Small intestine (tissue), 7 donors: ENCODE results near the gene ZNF407. TPM values are rescaled to one million over a fixed set of nuclear protein-coding genes. Genes with fewer than 3 reads are reported as not detected.

ENCODE experiments used
- DNase-seq, 2 donors: peaks; one replicate each; pipeline versions ENCODE4 v3.0.0 to v3.0.0-alpha.2; 2013
- FAIRE-seq: peaks from 2 replicates; lab custom pipeline; 2012; peaks lifted over from hg19 to GRCh38; lab: Jason Lieb, UNC
- H3K27ac ChIP-seq, 3 donors: one replicate each; pipeline ENCODE4 v1.5.1; 2013; ENCODE audit warnings: low read length in 2 of 3, mild to moderate bottlenecking in 2 of 3, control low read depth in 1 of 3, inconsistent platforms in 1 of 3, low read depth in 1 of 3, moderate library complexity in 1 of 3
- H3K27me3 ChIP-seq, 3 donors: one replicate each; pipeline ENCODE4 v1.6.1; 2013; ENCODE audit warnings: low read length in 3 of 3, inconsistent platforms in 1 of 3; ENCODE audit not compliant: control insufficient read depth in 3 of 3, insufficient read depth in 3 of 3
- H3K36me3 ChIP-seq, 3 donors: one replicate each; pipeline ENCODE4 v1.6.1; 2013; ENCODE audit warnings: low read length in 3 of 3, inconsistent platforms in 1 of 3, low read depth in 1 of 3, mild to moderate bottlenecking in 1 of 3, moderate library complexity in 1 of 3; ENCODE audit not compliant: control insufficient read depth in 3 of 3, insufficient read depth in 2 of 3
- H3K4me1 ChIP-seq, 3 donors: one replicate each; pipeline ENCODE4 v1.6.1; 2013; ENCODE audit warnings: low read length in 2 of 3, inconsistent platforms in 1 of 3, low read depth in 1 of 3, mild to moderate bottlenecking in 1 of 3, moderate library complexity in 1 of 3; ENCODE audit not compliant: control insufficient read depth in 3 of 3, insufficient read depth in 2 of 3
- H3K4me3 ChIP-seq, 3 donors: one replicate each; pipeline ENCODE4 v1.5.1; 2013; ENCODE audit warnings: low read length in 3 of 3, control low read depth in 1 of 3, inconsistent platforms in 1 of 3, low read depth in 1 of 3, mild to moderate bottlenecking in 1 of 3, moderate library complexity in 1 of 3
- H3K9me3 ChIP-seq, 2 donors: one replicate each; pipeline ENCODE4 v1.6.1; 2013; ENCODE audit warnings: low read depth in 1 of 2, low read length in 1 of 2; ENCODE audit not compliant: control insufficient read depth in 2 of 2, insufficient read depth in 1 of 2
- WGBS, 3 donors: extraction: QIAGEN DNeasy Blood & Tissue Kit; methylation state at CpG; one replicate each; pipeline ENCODE4 v1.1.7; 2013; 5-methylcytosine and 5-hydroxymethylcytosine counted together
- polyA plus RNA-seq, 4 donors: library from polyadenylated mRNA; stranded (reverse) in 3 of 4; unstranded in 1 of 4; fragments of 200-250 nt in 3 of 4; fragments of 120-200 nt in 1 of 4; gene quantifications; one replicate each; pipeline versions ENCODE4 v1.2.1 to v1.2.3, GENCODE V29; 2013
- donor health status: healthy with polysubstance abuse.
- donor health status: control.
- donor health status: control.
- donor health status: Bipolar disorder and iron deficiency.
- donor health status: healthy.

Gene ZNF407
- polyA plus RNA-seq, 4 donors = 2.7 to 6.3 (median 4.0) TPM

DNA sequence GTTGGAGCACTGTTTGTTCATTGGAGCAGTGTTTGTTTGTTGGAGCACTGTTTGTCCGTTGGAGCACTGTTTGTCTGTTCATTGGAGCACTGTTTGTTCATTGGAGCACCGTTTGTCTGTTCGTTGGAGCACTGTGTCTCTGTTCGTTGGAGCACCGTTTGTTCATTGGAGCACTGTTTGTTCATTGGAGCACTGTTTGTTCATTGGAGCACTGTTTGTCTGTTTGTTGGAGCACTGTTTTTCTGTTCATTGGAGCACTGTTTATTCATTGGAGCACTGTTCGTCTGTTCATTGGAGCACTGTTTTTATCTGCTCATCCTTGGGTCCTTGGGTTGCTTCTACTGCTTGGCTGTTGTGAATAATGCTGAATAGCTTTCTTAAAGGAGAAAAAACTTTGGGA is 74.7 kb downstream of the ZNF407 start:
- no peaks in the 10 kb centered on the region for H3K4me1 ChIP-seq
- DNase-seq = no peak
- no peak overlapping the region for H3K27ac ChIP-seq
- H3K36me3 ChIP-seq = peaks cover 0 to 10% (median 0%) of the 10 kb centered on the region in 3 donors
- peaks cover 0 to 6% of the 10 kb centered on the region in 2 donors for H3K9me3 ChIP-seq
- H3K4me3 ChIP-seq = no peak overlapping the region
- 81 to 83% (median 82%) methylated on average over 6 of the region's 6 CpGs for WGBS, 3 donors
- H3K27me3 ChIP-seq = no peaks in the 10 kb centered on the region
- no peak for FAIRE-seq

DNA sequence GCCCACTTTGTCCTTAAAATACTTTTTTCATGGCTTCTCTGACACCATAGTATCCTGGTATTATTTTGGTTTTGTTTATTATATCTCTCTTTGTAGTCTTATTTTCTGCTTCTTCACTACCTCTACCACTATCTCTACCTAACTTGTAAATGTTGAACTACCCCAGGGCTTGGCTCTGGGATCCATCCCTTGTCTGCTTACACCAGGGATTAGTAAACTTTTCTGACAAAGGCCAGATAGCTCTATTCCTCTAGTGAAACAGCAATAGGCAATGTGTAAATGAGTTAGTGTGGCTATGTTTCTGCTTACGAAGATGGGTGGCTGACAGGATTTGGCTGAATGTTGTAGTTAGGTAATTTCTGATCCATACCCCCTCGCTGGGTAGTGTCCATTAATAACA is 76.8 kb downstream of the ZNF407 start:
- Histone ChIP-seq H3K36me3 (peaks cover 0 to 6% (median 0%) of the 10 kb centered on the region in 3 donors), H3K27ac (no peak overlapping the region), H3K27me3 (no peaks in the 10 kb centered on the region), H3K9me3 (peaks cover 0 to 9% of the 10 kb centered on the region in 2 donors), H3K4me3 (no peak overlapping the region), H3K4me1 (no peaks in the 10 kb centered on the region)
- WGBS, 3 donors = 78 to 83% (median 78%) methylated on average over 2 of the region's 2 CpGs
- DNase-seq = no peak
- FAIRE-seq = no peak

GRCh38 chr18:74679006-74679678 is 81.5 kb downstream of the ZNF407 start:
- Histone ChIP-seq H3K4me3 (no peak overlapping the region), H3K27me3 (no peaks in the 10 kb centered on the region), H3K36me3 (peaks cover 0 to 9% (median 0%) of the 10 kb centered on the region in 3 donors), H3K9me3 (peaks cover 0 to 9% of the 10 kb centered on the region in 2 donors), H3K27ac (no peak overlapping the region), H3K4me1 (no peaks in the 10 kb centered on the region)
- no peak for DNase-seq
- WGBS, 3 donors = 62 to 79% (median 74%) methylated on average over 6 of the region's 6 CpGs
- FAIRE-seq = no peak

DNA sequence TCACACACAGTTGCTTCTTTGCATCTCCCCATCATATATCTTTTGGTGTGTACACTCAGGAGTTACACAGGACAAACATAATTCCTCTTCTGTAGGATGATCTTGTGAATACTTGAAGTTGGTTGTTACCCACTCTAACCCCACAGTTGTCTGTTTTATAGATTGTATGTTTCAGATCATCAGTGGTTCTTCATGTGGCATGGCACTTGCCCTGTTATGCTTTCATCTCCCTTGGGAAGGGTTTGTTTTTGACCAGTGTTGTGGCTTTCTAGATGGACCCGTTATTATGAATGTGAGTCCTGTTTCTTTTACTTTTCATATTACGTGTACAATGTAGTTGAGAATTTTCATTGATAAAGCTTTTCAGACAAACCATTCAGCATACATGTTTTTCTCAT is 82.0 kb downstream of the ZNF407 start:
- Histone ChIP-seq H3K4me3 (no peak overlapping the region), H3K36me3 (peaks cover 0 to 9% (median 0%) of the 10 kb centered on the region in 3 donors), H3K9me3 (peaks cover 0 to 9% of the 10 kb centered on the region in 2 donors), H3K27me3 (no peaks in the 10 kb centered on the region), H3K27ac (no peak overlapping the region), H3K4me1 (no peaks in the 10 kb centered on the region)
- FAIRE-seq = no peak
- no peak for DNase-seq
- WGBS, 3 donors = 63 to 96% (median 75%) methylated on average over 2 of the region's 2 CpGs

DNA sequence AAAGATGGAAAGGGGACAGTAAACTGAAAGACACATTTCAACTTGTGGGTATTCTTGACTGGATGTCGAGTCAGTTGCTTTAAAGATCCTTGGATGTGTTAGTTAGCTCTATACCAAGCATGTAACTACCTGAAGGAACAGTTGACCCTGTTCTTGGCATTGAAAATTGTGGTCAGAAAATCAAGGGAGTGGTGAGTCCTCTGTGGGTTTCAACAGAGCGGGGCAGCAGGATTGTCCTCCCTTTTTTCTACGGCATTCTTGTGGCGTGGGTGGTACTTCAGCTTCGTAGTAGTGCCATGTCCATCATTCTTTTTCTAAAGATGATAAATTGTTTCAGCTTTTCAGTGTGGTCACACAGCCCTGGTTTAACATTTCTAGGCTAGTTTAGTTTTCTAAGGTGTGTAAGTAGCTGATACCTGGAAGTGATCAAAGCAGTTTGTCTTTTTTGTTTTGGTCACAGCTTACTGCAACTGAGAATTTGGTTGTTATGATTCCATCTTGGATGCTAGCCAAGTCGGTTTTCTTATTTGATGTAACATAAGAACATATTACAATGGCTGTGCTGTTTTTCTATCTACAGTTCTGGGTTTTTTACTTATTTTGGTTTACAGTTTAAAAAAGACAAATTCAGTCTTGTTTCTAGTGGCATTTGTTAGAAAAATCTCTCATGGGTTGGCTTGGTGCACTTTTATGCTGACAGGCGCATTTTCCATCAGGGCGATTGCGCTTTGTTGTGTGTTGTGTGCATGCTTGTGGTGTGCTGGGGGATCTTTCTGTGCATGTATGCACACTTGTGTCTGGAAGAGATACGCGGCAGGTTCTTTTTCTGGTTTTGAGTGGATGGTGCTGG is 84.7 kb downstream of the ZNF407 start:
- H3K4me1 ChIP-seq = no peaks in the 10 kb centered on the region
- FAIRE-seq (no peak), DNase-seq (no peak)
- H3K27ac ChIP-seq = no peak overlapping the region
- H3K4me3 ChIP-seq = no peak overlapping the region
- H3K27me3 ChIP-seq = no peaks in the 10 kb centered on the region
- H3K9me3 ChIP-seq = peaks cover 0 to 2% of the 10 kb centered on the region in 2 donors
- 92 to 97% (median 93%) methylated on average over 11 of the region's 11 CpGs for WGBS, 3 donors
- H3K36me3 ChIP-seq = peaks cover 0 to 8% (median 0%) of the 10 kb centered on the region in 3 donors

DNA sequence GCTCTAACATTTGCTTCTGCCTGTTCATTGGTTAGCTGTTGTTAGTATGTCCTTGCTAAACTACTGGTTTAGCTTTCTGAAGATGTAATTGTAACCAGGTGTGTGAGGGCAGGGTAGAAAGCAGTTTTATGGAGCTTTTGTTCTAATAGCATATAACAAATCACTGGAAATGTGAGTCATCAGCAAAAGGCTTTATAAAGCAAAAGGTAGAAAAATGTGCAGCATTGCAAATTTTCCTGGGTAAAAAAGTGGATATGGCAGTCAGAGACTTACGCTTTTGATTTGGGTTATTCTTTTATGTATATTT is 85.3 kb downstream of the ZNF407 start:
- no peaks in the 10 kb centered on the region for H3K27me3 ChIP-seq
- no peaks in the 10 kb centered on the region for H3K4me1 ChIP-seq
- H3K27ac ChIP-seq = no peak overlapping the region
- no peak overlapping the region for H3K4me3 ChIP-seq
- H3K36me3 ChIP-seq = peaks cover 0 to 8% (median 0%) of the 10 kb centered on the region in 3 donors
- DNase-seq (peak in 1 of 2 donors; percentile 18), FAIRE-seq (no peak)
- WGBS, 3 donors = 92 to 100% (median 94%) methylated on average over 1 of the region's 1 CpG
- H3K9me3 ChIP-seq = peaks cover 0 to 2% of the 10 kb centered on the region in 2 donors

- no peak overlapping the region for H3K27ac ChIP-seq
- FAIRE-seq (no peak), DNase-seq (no peak)
- H3K36me3 ChIP-seq = peaks cover 0 to 8% (median 0%) of the 10 kb centered on the region in 3 donors
- H3K27me3 ChIP-seq = no peaks in the 10 kb centered on the region
- no peaks in the 10 kb centered on the region for H3K9me3 ChIP-seq
- no peak overlapping the region for H3K4me3 ChIP-seq
- H3K4me1 ChIP-seq = no peaks in the 10 kb centered on the region
Observed at GRCh38 chr18:74683573-74683972, 85.9 kb downstream of the ZNF407 start.

DNA sequence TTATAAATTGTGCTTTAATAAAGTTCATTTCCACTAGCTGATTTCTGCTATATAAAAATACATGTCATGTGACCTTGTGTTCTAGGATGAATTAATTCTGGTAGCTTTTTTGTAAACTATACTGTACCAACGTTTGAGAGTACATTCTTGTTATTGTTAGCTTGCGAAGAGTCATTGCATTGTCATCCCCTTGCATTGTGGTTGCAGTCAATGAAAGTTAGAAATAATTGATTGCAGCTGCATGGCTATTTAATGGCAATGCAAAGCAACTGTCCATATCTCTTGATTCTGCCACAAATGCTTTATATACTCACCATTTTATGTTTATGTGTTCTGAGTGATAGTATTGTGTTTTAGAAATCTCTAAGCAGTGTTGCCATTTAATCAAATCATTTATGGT is 91.6 kb downstream of the ZNF407 start:
- FAIRE-seq (no peak), DNase-seq (no peak)
- Histone ChIP-seq H3K4me3 (no peak overlapping the region), H3K27me3 (no peaks in the 10 kb centered on the region), H3K9me3 (no peaks in the 10 kb centered on the region), H3K4me1 (no peaks in the 10 kb centered on the region), H3K36me3 (peaks cover 0 to 11% (median 0%) of the 10 kb centered on the region in 3 donors), H3K27ac (no peak overlapping the region)
- 76 to 82% (median 77%) methylated on average over 2 of the region's 2 CpGs for WGBS, 3 donors
